HG03039 (cell line): Measurements from ENCODE around the gene ZNF57.
"Not testable (repeated sequence)": the region's sequence is repeated elsewhere in the genome, so short reads cannot be mapped to it uniquely, and the experiment has no call there.

Experiments used
- ATAC-seq: cut with Tn5 transposase; IDR thresholded peaks from one replicate; pipeline ENCODE4 v1.9.1; 2021; ENCODE audit warnings: mild to moderate bottlenecking, moderate library complexity; ENCODE audit not compliant: unreplicated experiment

ZNF57 gene

GRCh38 chr19:2950286-2951124 lies 49.8 kb downstream of the ZNF57 start:
- peak; percentile 94 for ATAC-seq

DNA sequence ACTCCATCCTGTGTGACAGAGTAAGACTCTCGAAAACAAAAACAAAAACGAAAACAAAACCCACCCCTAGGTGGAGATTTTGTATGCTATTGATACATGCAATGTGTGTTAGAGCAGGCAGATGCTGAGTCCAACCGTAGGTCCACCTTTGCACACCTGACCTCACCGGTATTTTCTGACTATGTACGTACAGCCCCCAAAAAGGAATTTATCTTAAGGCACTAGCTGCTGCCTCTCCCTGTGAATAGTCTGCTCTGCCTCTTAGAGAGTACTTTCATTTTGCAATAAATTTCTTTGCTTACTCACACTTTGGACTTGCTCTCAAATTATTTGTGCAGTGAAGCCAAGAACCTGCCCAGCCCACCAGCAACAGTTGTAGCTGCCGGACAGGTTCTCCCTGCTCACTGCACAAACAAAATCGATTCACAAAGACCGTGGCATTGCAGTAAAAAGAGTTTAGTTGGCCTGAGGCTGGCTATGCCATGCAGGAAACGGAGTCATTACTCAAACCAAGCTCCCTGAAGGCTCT lies 52.3 kb downstream of the ZNF57 start:
- ATAC-seq = no peak

DNA sequence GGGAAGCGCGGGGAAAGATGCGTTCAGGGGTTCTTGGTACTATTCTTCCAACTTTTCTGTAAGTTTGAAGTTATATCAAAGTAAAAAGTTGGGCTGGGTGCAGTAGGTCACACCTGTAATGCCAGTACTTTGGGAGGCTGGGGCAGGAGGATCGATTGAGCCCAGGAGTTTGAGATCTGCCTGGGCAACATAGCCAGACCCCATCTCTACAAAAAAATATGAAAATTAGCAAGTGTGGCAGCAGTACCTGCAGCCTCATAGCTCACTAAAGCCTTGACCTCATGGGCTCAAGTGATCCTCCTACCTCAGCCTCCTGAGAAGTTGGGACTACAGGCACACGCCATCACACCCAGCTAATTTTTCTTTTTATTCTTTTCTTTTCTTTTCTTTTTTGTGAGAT lies 56.4 kb downstream of the ZNF57 start:
- ATAC-seq = no peak

- no peak for ATAC-seq
Measured at GRCh38 chr19:2960120-2960519, 59.4 kb downstream of the ZNF57 start.

GRCh38 chr19:2962018-2962670 lies 61.4 kb downstream of the ZNF57 start:
- ATAC-seq = no peak

GRCh38 chr19:2963122-2963521 lies 62.4 kb downstream of the ZNF57 start:
- ATAC-seq = no peak

- ATAC-seq = not testable (repeated sequence)
Measured at GRCh38 chr19:2963631-2964030, 62.9 kb downstream of the ZNF57 start.

DNA sequence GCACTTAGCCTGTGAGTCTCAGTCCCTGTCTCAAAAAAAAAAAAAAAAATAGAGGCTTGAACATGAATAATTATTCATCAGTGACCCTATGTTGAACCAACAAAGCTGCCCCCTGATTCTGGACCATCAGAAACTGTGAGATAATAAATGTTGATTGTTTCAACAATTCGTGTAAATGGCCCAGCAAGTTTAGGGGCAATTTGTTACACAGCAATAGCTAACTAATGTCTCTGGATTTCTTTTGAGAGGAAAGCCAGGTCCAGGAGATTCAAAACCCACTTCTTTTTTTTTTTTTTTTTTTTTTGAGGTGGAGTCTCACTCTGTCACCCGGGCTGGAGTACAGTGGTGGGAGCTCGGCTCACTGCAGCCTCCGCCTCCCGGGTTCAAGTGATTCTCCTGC lies 64.1 kb downstream of the ZNF57 start:
- ATAC-seq = no peak

DNA sequence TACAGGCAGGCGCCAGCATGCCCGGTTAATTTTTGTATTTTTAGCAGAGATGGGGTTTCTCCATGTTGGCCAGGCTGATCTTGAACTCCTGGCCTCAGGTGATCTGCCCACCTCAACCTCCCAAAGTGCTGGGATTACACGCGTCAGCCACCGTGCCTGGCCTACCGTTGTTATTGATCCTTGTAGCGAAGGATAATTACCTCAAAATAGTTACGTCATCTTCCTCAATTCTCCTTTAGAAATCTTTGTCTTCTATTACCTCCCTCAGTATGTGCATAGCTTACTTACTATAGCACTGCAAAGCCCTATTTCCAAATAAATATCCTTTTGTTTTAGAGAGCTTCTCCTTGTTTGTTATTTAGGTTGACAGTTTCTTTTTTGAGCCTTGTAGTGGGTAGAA lies 67.2 kb downstream of the ZNF57 start:
- no peak for ATAC-seq
